ENCODE measurements around the gene SOD1. TPM values are rescaled to one million over a fixed set of nuclear protein-coding genes. Genes with fewer than 3 reads are reported as not detected.

The SOD1 gene
- total RNA-seq, 1 donor from 2014 or later = 183 TPM

DNA sequence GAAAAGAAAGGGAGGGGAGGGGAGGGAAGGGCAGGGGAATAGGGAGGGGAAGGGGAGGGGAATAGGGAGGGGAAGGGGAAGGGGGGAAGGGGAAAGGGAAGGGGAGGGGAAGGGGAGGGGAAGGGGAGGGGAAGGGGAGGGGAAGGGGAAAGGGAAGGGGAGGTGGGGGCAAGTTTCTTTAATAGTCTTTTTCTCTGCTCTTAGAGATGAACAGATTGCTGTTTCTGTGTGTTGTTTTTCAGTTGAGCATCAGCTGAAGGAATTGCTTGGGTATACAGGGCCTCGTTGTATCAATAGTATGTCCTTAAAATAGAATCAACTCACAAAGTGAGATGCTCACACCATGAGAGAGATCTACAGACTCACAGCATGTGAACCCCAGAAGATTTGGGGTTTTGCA, 44.8 kb upstream of the SOD1 start:
- no peak overlapping the region for H3K27ac ChIP-seq
- H2AFZ ChIP-seq (replicated peaks) = no peak overlapping the region
- no peaks in the 10 kb centered on the region for H4K20me1 ChIP-seq (ENCODE audit: low read depth)
- no peaks in the 10 kb centered on the region for H3K27me3 ChIP-seq
- peaks cover 10% of the 10 kb centered on the region for H3F3A ChIP-seq (ENCODE audit: low read depth)
- no peak for DNase-seq (ENCODE audit: low spot score)
- H3K4me2 ChIP-seq = no peak overlapping the region
- H3K9ac ChIP-seq = no peak overlapping the region
- H3K4me3 Mint-ChIP-seq = no peak overlapping the region
- peaks cover 3% of the 10 kb centered on the region for H3K27me3 Mint-ChIP-seq (ENCODE audit: insufficient read depth, low read depth)
- no peaks in the 10 kb centered on the region for H3K36me3 ChIP-seq
- H3K4me3 ChIP-seq = no peak overlapping the region
- peaks cover 8% of the 10 kb centered on the region for H3K4me1 ChIP-seq
- no peaks in the 10 kb centered on the region for H3K36me3 Mint-ChIP-seq
- TF ChIP-seq EZH2phosphoT487 (IDR thresholded peaks at IDR 0.05) = no peak
- TF ChIP-seq, protein P1, sequence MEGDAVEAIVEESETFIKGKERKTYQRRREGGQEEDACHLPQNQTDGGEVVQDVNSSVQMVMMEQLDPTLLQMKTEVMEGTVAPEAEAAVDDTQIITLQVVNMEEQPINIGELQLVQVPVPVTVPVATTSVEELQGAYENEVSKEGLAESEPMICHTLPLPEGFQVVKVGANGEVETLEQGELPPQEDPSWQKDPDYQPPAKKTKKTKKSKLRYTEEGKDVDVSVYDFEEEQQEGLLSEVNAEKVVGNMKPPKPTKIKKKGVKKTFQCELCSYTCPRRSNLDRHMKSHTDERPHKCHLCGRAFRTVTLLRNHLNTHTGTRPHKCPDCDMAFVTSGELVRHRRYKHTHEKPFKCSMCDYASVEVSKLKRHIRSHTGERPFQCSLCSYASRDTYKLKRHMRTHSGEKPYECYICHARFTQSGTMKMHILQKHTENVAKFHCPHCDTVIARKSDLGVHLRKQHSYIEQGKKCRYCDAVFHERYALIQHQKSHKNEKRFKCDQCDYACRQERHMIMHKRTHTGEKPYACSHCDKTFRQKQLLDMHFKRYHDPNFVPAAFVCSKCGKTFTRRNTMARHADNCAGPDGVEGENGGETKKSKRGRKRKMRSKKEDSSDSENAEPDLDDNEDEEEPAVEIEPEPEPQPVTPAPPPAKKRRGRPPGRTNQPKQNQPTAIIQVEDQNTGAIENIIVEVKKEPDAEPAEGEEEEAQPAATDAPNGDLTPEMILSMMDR (IDR thresholded peaks at IDR 0.05) = no peak
- peaks cover 2% of the 10 kb centered on the region for H3K9me3 Mint-ChIP-seq
- no peaks in the 10 kb centered on the region for H3K79me2 ChIP-seq (ENCODE audit: low read depth)
- H3K4me1 Mint-ChIP-seq = peaks cover 31% of the 10 kb centered on the region
- H3K9me3 ChIP-seq (ENCODE audit: low read depth) = no peaks in the 10 kb centered on the region
- H3K27ac Mint-ChIP-seq = no peak overlapping the region

GRCh38 chr21:31616216-31616615, 43.3 kb upstream of the SOD1 start:
- H3K9me3 ChIP-seq (ENCODE audit: low read depth) = no peaks in the 10 kb centered on the region
- no peak overlapping the region for H3K27ac Mint-ChIP-seq
- H3K27me3 ChIP-seq = no peaks in the 10 kb centered on the region
- peaks cover 10% of the 10 kb centered on the region for H3F3A ChIP-seq (ENCODE audit: low read depth)
- TF ChIP-seq, protein P1 (IDR thresholded peaks at IDR 0.05) = no peak
- TF ChIP-seq EZH2phosphoT487 (IDR thresholded peaks at IDR 0.05) (no peak), EZH2 (IDR thresholded peaks at IDR 0.05) (no peak)
- H3K4me1 ChIP-seq = peaks cover 8% of the 10 kb centered on the region
- no peak overlapping the region for H3K4me3 Mint-ChIP-seq
- no peak overlapping the region for H2AFZ ChIP-seq (replicated peaks)
- no peak overlapping the region for H3K27ac ChIP-seq
- no peak overlapping the region for H3K4me2 ChIP-seq
- DNase-seq (ENCODE audit: low spot score) = no peak
- H3K9me3 Mint-ChIP-seq = peaks cover 2% of the 10 kb centered on the region
- H3K79me2 ChIP-seq (ENCODE audit: low read depth) = no peaks in the 10 kb centered on the region
- H3K9ac ChIP-seq = no peak overlapping the region
- no peaks in the 10 kb centered on the region for H4K20me1 ChIP-seq (ENCODE audit: low read depth)
- H3K27me3 Mint-ChIP-seq (ENCODE audit: insufficient read depth, low read depth) = peaks cover 2% of the 10 kb centered on the region
- no peak overlapping the region for H3K4me3 ChIP-seq
- H3K36me3 Mint-ChIP-seq = no peaks in the 10 kb centered on the region
- peaks cover 26% of the 10 kb centered on the region for H3K4me1 Mint-ChIP-seq
- no peaks in the 10 kb centered on the region for H3K36me3 ChIP-seq

DNA sequence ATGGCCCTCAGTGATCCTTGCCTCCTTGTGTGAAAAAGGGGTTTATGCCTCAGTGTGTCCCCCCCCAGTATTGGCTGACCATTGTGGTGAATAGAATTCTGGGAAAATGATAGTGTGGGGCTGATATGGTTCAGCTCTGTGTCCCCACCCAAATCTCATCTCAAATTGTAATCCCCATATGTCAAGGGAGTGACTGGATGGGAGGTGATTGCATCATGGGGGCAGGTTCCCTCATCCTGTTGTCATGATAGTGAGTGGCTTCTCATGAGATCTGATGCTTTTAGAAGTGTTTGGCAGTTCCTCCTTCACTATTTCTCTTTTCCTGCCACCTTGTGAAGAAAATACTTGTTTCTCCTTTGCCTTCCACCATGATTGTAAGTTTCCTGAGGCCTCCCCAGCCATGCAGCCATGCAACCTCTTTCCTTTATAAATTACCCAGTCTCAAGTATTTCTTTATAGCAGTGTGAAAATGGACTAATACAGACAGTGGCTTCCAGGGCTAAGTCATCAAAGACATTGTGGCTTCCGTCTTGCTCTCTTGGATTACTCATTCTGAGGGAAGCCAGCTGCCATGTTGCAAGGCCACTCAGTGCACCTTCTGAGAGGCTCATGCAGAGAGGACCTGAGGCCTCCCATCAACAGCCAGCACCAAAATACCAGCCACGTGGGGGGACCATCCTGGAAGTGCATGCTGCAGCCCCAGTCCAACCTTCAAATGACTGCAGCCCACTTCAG, 40.6 kb upstream of the SOD1 start:
- no peak for DNase-seq (ENCODE audit: low spot score)
- Histone ChIP-seq H3K79me2 (ENCODE audit: low read depth) (no peaks in the 10 kb centered on the region), H3K4me2 (no peak overlapping the region), H3F3A (ENCODE audit: low read depth) (no peaks in the 10 kb centered on the region), H3K4me1 (no peaks in the 10 kb centered on the region), H4K20me1 (ENCODE audit: low read depth) (no peaks in the 10 kb centered on the region), H3K36me3 (no peaks in the 10 kb centered on the region), H3K9me3 (ENCODE audit: low read depth) (no peaks in the 10 kb centered on the region), H3K9ac (no peak overlapping the region), H3K27ac (no peak overlapping the region), H3K4me3 (no peak overlapping the region), H2AFZ (replicated peaks) (no peak overlapping the region), H3K27me3 (no peaks in the 10 kb centered on the region)
- TF ChIP-seq, protein P1 (IDR thresholded peaks at IDR 0.05) = no peak
- no peak for TF ChIP-seq EZH2phosphoT487 (IDR thresholded peaks at IDR 0.05)
- no peak for TF ChIP-seq EZH2 (IDR thresholded peaks at IDR 0.05)
- Mint-ChIP-seq H3K4me1 (peaks cover 8% of the 10 kb centered on the region), H3K9me3 (no peaks in the 10 kb centered on the region), H3K27me3 (ENCODE audit: insufficient read depth, low read depth) (peaks cover 2% of the 10 kb centered on the region), H3K4me3 (no peak overlapping the region), H3K27ac (no peak overlapping the region), H3K36me3 (no peaks in the 10 kb centered on the region)

All from neural progenitor cell (in vitro differentiated cells).